ENCODE results near the gene SFSWAP.
"Not testable (repeated sequence)": the region's sequence is repeated elsewhere in the genome, so short reads cannot be mapped to it uniquely, and the experiment has no call there.

Gene SFSWAP

GRCh38 chr12:131680392-131681256, 30.3 kb upstream of the SFSWAP start:
- not testable (repeated sequence) for H3K36me3 ChIP-seq (ENCODE audit: insufficient read depth, low read length); H3K9ac ChIP-seq (ENCODE audit: low read length); H3K9me3 ChIP-seq (ENCODE audit: low read length); H3K27me3 ChIP-seq (ENCODE audit: control insufficient read depth in 1 of 2, insufficient read depth in 2 of 2, low read length in 2 of 2); H3K27ac ChIP-seq (ENCODE audit: low read depth, low read length); H3K4me3 ChIP-seq (ENCODE audit: low read depth in 1 of 2, low read length in 2 of 2); H3K4me1 ChIP-seq (ENCODE audit: insufficient read depth, low read length)

GRCh38 chr12:131681257-131681620, 29.7 kb upstream of the SFSWAP start:
- no peak overlapping the region for H3K4me3 ChIP-seq (ENCODE audit: low read depth in 1 of 2, low read length in 2 of 2)
- H3K36me3 ChIP-seq (ENCODE audit: insufficient read depth, low read length) = no peaks in the 10 kb centered on the region
- H3K9me3 ChIP-seq (ENCODE audit: low read length) = no peaks in the 10 kb centered on the region
- peaks cover 0 to 4% of the 10 kb centered on the region in 2 donors for H3K27me3 ChIP-seq (ENCODE audit: control insufficient read depth in 1 of 2, insufficient read depth in 2 of 2, low read length in 2 of 2)
- H3K27ac ChIP-seq (ENCODE audit: low read depth, low read length) = no peak overlapping the region
- H3K9ac ChIP-seq (ENCODE audit: low read length) = no peak overlapping the region
- H3K4me1 ChIP-seq (ENCODE audit: insufficient read depth, low read length) = no peaks in the 10 kb centered on the region

GRCh38 chr12:131681746-131682509, 29.0 kb upstream of the SFSWAP start:
- H3K4me1 ChIP-seq (ENCODE audit: insufficient read depth, low read length); H3K4me3 ChIP-seq (ENCODE audit: low read depth in 1 of 2, low read length in 2 of 2); H3K9ac ChIP-seq (ENCODE audit: low read length); H3K36me3 ChIP-seq (ENCODE audit: insufficient read depth, low read length); H3K27ac ChIP-seq (ENCODE audit: low read depth, low read length); H3K9me3 ChIP-seq (ENCODE audit: low read length); H3K27me3 ChIP-seq (ENCODE audit: control insufficient read depth in 1 of 2, insufficient read depth in 2 of 2, low read length in 2 of 2): not testable (repeated sequence)

DNA sequence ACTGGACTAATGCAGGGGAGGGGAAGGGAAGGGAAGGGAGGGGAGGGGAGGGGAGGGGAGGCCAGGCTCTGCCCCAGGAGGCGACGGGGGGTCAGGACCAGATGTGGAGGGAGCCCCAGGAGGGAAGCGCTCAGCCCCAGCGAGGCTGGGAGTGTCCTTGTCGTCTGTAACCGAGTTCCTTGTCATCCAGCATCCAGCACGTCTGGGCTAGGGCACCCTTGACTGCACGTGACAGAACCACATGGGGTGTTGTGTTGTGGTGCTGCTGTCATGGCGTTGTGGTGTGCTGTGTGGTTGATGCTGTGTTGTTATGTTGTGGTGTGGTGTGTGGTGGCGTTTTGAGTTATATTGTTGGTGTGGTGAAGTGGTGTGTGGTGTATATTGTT, 28.4 kb upstream of the SFSWAP start:
- no peak overlapping the region for H3K27ac ChIP-seq (ENCODE audit: low read depth, low read length)
- H3K9ac ChIP-seq (ENCODE audit: low read length) = no peak overlapping the region
- peaks cover 0 to 4% of the 10 kb centered on the region in 2 donors for H3K27me3 ChIP-seq (ENCODE audit: control insufficient read depth in 1 of 2, insufficient read depth in 2 of 2, low read length in 2 of 2)
- H3K9me3 ChIP-seq (ENCODE audit: low read length) = no peaks in the 10 kb centered on the region
- no peaks in the 10 kb centered on the region for H3K4me1 ChIP-seq (ENCODE audit: insufficient read depth, low read length)
- H3K36me3 ChIP-seq (ENCODE audit: insufficient read depth, low read length) = no peaks in the 10 kb centered on the region
- H3K4me3 ChIP-seq (ENCODE audit: low read depth in 1 of 2, low read length in 2 of 2) = no peak overlapping the region

GRCh38 chr12:131683266-131684014, 27.4 kb upstream of the SFSWAP start:
- Histone ChIP-seq H3K9ac (ENCODE audit: low read length) (no peak overlapping the region), H3K4me3 (ENCODE audit: low read depth in 1 of 2, low read length in 2 of 2) (no peak overlapping the region), H3K36me3 (ENCODE audit: insufficient read depth, low read length) (no peaks in the 10 kb centered on the region), H3K27ac (ENCODE audit: low read depth, low read length) (no peak overlapping the region), H3K27me3 (ENCODE audit: control insufficient read depth in 1 of 2, insufficient read depth in 2 of 2, low read length in 2 of 2) (peaks cover 4 to 5% of the 10 kb centered on the region in 2 donors), H3K9me3 (ENCODE audit: low read length) (no peaks in the 10 kb centered on the region), H3K4me1 (ENCODE audit: insufficient read depth, low read length) (no peaks in the 10 kb centered on the region)

DNA sequence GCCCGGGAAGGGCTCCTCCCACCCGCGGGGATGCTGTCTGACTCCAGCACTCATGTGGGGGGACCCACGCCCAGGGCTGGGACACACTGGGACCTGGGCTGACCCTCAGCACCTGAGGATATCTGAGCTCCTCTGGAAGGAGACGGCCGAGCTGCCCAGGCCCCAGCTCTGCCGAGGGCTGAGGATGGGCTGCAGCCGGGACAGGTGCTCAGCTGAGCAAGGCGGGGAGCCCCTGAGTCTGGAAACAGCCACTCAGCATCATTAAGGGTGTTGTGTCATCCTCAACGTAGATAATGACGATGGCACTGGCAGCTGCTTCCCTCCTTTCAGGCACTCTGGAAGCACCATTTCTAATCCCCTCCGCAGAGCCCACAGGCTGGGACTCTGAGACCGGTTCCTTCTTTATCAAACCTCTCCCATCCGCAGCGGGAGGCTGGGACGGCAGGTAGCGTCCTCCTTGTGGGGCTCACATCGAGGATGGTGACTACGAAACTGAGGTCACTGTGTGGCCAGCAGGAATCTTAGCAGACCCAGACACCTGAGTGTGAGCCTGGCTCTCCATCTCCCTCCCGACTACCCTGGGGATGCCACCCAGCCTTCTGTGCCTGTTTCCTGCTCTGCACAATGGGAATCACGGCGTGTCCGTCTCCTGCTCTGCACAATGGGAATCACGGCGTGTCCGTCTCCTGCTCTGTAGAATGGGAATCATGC, 26.7 kb upstream of the SFSWAP start:
- Histone ChIP-seq H3K9me3 (ENCODE audit: low read length) (no peaks in the 10 kb centered on the region), H3K4me3 (ENCODE audit: low read depth in 1 of 2, low read length in 2 of 2) (no peak overlapping the region), H3K27me3 (ENCODE audit: control insufficient read depth in 1 of 2, insufficient read depth in 2 of 2, low read length in 2 of 2) (peaks cover 4 to 6% of the 10 kb centered on the region in 2 donors), H3K27ac (ENCODE audit: low read depth, low read length) (no peak overlapping the region), H3K36me3 (ENCODE audit: insufficient read depth, low read length) (no peaks in the 10 kb centered on the region), H3K9ac (ENCODE audit: low read length) (no peak overlapping the region), H3K4me1 (ENCODE audit: insufficient read depth, low read length) (no peaks in the 10 kb centered on the region)

GRCh38 chr12:131687346-131688125, 23.4 kb upstream of the SFSWAP start:
- H3K9ac ChIP-seq (ENCODE audit: low read length) = no peak overlapping the region

DNA sequence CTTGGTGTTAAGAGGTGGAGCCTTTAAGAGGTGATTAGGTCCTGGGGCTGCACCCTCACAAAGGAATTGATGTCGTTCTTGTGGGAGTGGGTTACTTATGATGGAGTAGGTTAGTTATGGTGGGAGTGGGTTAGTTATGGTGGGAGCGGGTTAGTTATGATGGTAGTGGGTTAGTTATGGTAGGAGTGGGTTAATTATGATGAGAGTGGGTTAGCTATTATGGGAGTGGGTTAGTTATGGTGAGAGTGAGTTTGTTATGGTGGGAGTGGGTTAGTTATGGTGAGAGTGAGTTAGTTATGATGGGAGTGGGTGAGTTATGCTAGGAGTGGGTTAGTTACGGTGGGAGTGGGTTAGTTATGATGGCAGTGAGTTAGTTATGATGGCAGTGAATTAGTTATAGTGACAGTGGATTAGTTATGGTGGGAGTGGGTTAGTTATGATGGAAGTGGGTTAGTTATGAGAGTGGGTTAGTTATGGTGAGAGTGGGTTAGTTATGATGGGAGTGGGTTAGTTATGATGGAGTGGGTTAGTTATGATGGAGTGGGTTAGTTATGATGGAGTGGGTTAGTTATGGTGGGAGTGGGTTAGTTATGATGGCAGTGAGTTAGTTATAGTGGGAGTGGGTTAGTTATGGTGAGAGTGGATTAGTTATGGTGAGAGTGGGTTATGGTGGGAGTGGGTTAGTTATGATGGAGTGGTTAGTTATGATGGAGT, 22.6 kb upstream of the SFSWAP start:
- H3K4me1 ChIP-seq (ENCODE audit: insufficient read depth, low read length) = no peaks in the 10 kb centered on the region
- no peaks in the 10 kb centered on the region for H3K36me3 ChIP-seq (ENCODE audit: insufficient read depth, low read length)
- H3K27ac ChIP-seq (ENCODE audit: low read depth, low read length) = no peak overlapping the region
- H3K27me3 ChIP-seq (ENCODE audit: control insufficient read depth in 1 of 2, insufficient read depth in 2 of 2, low read length in 2 of 2) = peaks cover 4 to 6% of the 10 kb centered on the region in 2 donors
- H3K9me3 ChIP-seq (ENCODE audit: low read length) = no peaks in the 10 kb centered on the region
- H3K9ac ChIP-seq (ENCODE audit: low read length) = no peak overlapping the region
- no peak overlapping the region for H3K4me3 ChIP-seq (ENCODE audit: low read depth in 1 of 2, low read length in 2 of 2)

More at GRCh38 chr12:131687346-131688125, 23.4 kb upstream of the SFSWAP start:
- Histone ChIP-seq H3K4me3 (ENCODE audit: low read depth in 1 of 2, low read length in 2 of 2) (no peak overlapping the region), H3K27me3 (ENCODE audit: control insufficient read depth in 1 of 2, insufficient read depth in 2 of 2, low read length in 2 of 2) (peaks cover 0 to 6% of the 10 kb centered on the region in 2 donors), H3K27ac (ENCODE audit: low read depth, low read length) (no peak overlapping the region), H3K9me3 (ENCODE audit: low read length) (no peaks in the 10 kb centered on the region), H3K36me3 (ENCODE audit: insufficient read depth, low read length) (no peaks in the 10 kb centered on the region), H3K4me1 (ENCODE audit: insufficient read depth, low read length) (no peaks in the 10 kb centered on the region)

- H3K27ac ChIP-seq (ENCODE audit: low read depth, low read length) = no peak overlapping the region
- no peak overlapping the region for H3K9ac ChIP-seq (ENCODE audit: low read length)
- H3K4me1 ChIP-seq (ENCODE audit: insufficient read depth, low read length) = no peaks in the 10 kb centered on the region
- no peak overlapping the region for H3K4me3 ChIP-seq (ENCODE audit: low read depth in 1 of 2, low read length in 2 of 2)
- H3K9me3 ChIP-seq (ENCODE audit: low read length) = no peaks in the 10 kb centered on the region
- no peaks in the 10 kb centered on the region for H3K36me3 ChIP-seq (ENCODE audit: insufficient read depth, low read length)
- peaks cover 5 to 6% of the 10 kb centered on the region in 2 donors for H3K27me3 ChIP-seq (ENCODE audit: control insufficient read depth in 1 of 2, insufficient read depth in 2 of 2, low read length in 2 of 2)
Measured at GRCh38 chr12:131688845-131689154, 22.1 kb upstream of the SFSWAP start.

- Histone ChIP-seq H3K4me3 (ENCODE audit: low read depth in 1 of 2, low read length in 2 of 2) (no peak overlapping the region), H3K27ac (ENCODE audit: low read depth, low read length) (no peak overlapping the region), H3K9ac (ENCODE audit: low read length) (no peak overlapping the region), H3K36me3 (ENCODE audit: insufficient read depth, low read length) (no peaks in the 10 kb centered on the region), H3K9me3 (ENCODE audit: low read length) (no peaks in the 10 kb centered on the region), H3K4me1 (ENCODE audit: insufficient read depth, low read length) (no peaks in the 10 kb centered on the region), H3K27me3 (ENCODE audit: control insufficient read depth in 1 of 2, insufficient read depth in 2 of 2, low read length in 2 of 2) (peaks cover 5 to 6% of the 10 kb centered on the region in 2 donors)
Measured at GRCh38 chr12:131690320-131690719, 20.6 kb upstream of the SFSWAP start.
